GM19372 (cell line): ENCODE measurements around the gene UST.

Source experiments
- ATAC-seq: cut with Tn5 transposase; IDR thresholded peaks from one replicate; pipeline ENCODE4 v1.9.1; 2021; ENCODE audit warnings: mild to moderate bottlenecking, low read depth, moderate library complexity; ENCODE audit not compliant: unreplicated experiment

UST gene

GRCh38 chr6:149052350-149053106 lies 305.7 kb downstream of the UST start:
- ATAC-seq = no peak

GRCh38 chr6:149053848-149054558 lies 307.2 kb downstream of the UST start:
- no peak for ATAC-seq

GRCh38 chr6:149054559-149055194 lies 307.8 kb downstream of the UST start:
- peak; percentile 70 for ATAC-seq

- ATAC-seq = peak; percentile 41
Measured at GRCh38 chr6:149055195-149055899, 308.5 kb downstream of the UST start.

- ATAC-seq = no peak
Measured at GRCh38 chr6:149056777-149057463, 310.1 kb downstream of the UST start.

GRCh38 chr6:149057464-149057840 lies 310.6 kb downstream of the UST start:
- no peak for ATAC-seq

GRCh38 chr6:149059557-149059956 lies 312.7 kb downstream of the UST start:
- no peak for ATAC-seq

- peak; percentile 79 for ATAC-seq
Measured at GRCh38 chr6:149060300-149060984, 313.6 kb downstream of the UST start.

- ATAC-seq = no peak
Measured at GRCh38 chr6:149060985-149061760, 314.3 kb downstream of the UST start.

- no peak for ATAC-seq
Measured at GRCh38 chr6:149061930-149062329, 315.1 kb downstream of the UST start.

- ATAC-seq = no peak
Measured at GRCh38 chr6:149062653-149063348, 316.0 kb downstream of the UST start.

GRCh38 chr6:149063468-149063867 lies 316.6 kb downstream of the UST start:
- ATAC-seq = no peak

GRCh38 chr6:149064001-149064659 lies 317.3 kb downstream of the UST start:
- no peak for ATAC-seq

GRCh38 chr6:149064660-149065015 lies 317.8 kb downstream of the UST start:
- ATAC-seq = no peak

- no peak for ATAC-seq
Measured at GRCh38 chr6:149065121-149065520, 318.3 kb downstream of the UST start.

GRCh38 chr6:149065658-149066556 lies 319.1 kb downstream of the UST start:
- ATAC-seq = peak; percentile 99

GRCh38 chr6:149071997-149072396 lies 325.2 kb downstream of the UST start:
- ATAC-seq = no peak
